ENCODE data around the gene CALHM3.

GRCh38 chr10:103444478-103444877 is 34.6 kb downstream of the CALHM3 start:
- no peak for TF ChIP-seq EZH2 (IDR thresholded peaks at IDR 0.05; ENCODE audit: low read length)
- no peak for TF ChIP-seq CTCF (optimal IDR thresholded peaks at IDR 0.05 in 1 of 3, IDR thresholded peaks at IDR 0.05 in 1 of 3, conservative IDR thresholded peaks at IDR 0.05 in 1 of 3; ENCODE audit: extremely low read depth in 1 of 3, insufficient read depth in 2 of 3, low read length in 3 of 3)
